Measurements from ENCODE around the gene P4HTM.

Gene P4HTM

DNA sequence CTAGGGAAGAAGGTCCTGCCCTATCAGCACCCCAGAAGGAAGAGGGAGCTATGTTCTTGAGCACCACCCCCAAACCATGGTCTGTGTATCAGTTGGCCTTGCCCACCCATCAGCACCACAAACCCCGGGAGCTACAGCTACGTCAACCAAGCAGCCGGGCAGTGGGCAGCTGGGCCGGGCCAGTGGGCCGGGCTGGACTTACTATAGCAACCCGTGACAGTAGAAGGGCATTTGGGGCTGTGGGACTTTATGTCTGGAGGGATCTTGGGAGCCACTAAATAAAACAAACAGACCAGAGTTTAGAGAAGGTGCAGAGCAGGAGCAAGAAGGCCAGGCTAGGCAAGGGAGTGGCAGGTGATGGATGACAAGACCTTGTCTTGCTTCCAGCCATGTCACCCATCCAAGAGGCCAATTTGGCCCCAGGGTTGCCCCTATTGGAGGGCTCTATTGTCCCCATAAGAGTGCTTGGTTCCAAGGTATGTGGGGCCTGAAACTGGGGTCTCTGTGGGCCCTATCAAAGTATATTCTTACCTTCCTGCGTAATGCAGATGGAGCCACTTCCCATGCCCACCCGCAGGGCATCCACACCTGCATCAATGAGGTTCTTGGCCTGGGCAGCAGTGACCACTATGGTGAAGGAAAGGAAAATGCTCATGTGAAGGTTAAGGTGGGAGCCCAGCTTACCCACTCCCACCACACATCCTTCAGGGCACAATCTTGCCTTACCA, 35.9 kb downstream of the P4HTM start:
- no peak for DNase-seq

DNA sequence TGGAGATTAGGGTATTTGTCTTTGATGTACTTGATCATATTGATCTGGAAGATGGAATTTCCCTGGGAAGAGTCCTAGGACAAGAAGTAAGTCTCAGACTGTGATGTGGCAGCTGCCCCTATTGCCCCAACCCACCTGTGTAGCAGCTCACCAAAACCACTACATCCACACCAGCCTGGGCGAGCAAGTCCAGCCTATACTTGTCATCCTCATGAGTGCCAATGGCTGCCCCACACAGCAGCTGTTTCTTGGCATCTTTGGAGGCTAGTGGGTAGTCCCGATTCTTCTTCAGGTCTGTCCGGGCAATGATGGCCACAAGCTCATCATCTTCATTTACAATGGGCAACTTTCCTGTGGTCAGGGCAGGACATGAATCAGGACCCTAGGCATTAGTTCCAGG, 36.5 kb downstream of the P4HTM start:
- no peak for DNase-seq

DNA sequence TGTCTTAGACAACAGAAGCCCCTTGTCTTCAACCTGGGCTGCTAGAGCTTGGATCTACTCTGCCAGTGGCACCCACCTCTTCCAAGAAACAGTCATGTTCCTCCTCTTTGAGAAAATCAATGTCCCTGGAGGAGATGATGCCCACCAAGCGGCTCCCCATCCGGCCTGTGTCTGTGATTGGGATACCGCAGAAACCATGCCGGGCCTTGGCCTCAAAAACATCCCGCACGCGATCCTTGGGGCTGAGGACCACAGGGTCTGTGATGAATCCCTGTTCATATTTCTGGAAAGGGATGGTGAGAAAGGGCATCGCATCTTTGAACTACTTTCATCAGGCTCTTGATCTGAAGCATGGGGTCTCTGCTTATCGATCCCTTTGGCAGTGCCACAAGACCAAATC, 37.6 kb downstream of the P4HTM start:
- DNase-seq, result no peak

DNA sequence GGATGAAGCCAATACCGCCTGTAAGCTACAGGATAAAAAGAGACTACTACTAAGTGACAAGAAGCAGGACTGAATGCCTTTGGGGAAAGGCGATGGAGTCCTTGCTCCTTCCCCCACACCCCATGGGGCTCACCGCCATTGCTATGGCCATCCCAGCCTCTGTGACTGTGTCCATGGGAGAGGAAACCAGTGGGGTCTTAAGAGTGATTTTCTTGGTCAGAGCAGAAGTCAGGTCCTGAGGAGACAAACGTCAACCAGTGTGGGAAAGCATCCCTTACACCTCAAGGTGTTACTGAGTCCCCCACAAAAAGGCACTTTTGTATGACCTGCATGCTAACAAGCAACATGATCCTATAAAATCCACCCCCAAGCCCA, 38.2 kb downstream of the P4HTM start:
- DNase-seq, result no peak

DNA sequence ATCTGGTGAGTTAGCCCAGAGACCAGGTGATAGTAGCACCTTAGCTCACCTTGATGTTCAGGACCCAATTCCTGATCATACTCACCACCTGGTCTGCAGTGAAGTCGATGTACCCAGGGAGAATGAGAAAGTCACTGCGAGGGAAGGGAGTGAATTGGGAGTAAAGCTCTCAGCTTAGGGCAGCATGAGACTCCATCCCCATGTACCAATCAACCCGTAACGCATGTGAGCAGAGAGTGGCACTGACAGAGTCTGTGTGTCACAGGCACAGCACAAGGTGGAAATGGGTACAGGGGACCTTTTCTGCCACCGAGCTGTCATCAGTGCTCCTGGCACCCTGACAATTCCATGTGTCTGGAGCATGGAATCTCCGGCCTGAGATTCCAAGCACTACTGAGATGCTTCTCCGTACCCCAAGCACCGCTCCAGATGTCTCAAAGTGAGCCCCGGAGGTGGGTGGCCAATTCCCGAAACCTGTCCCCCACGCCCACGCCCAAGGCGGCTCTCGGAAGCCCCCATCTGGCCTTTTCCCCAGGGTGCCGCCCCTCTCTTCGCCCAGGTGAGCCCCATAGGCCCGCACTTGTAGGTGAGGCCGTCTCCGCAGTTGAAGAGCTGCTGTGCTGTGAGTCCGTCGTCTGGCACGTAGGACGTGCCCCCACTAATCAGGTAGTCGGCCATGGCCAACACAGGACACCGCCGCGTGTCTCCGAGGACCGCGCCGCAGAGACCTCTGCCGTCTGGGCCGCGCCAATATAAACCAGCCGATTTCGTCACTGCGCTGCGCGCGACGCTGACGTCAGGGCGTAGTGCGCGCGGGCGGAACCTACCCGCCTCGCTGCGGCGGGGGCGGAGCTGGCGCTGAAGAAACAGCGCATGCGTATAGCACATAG, 38.9 kb downstream of the P4HTM start, which contains the start of gene IMPDH2:
Gene IMPDH2 (minus strand): TSS at position 726 of the 890 bp plus-strand sequence. CDS start 48 bp downstream, at position 678.
- peak; percentile 96 for DNase-seq

DNA sequence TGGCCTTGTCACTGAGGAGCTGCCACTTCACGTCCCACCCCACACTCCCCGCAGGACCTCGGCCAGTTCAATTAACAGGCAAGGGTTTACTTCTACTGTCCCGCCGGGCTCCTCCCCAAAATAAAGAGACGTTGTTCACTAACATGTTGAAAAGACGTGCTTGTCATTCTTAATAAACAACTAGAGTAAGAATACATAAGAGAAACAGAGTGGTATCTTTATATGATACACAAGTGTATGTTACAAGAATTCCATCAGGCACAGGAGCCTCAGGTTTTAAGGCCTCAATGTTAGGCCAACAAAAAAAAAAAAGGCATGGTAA, 39.5 kb downstream of the P4HTM start:
- DNase-seq, result no peak

DNA sequence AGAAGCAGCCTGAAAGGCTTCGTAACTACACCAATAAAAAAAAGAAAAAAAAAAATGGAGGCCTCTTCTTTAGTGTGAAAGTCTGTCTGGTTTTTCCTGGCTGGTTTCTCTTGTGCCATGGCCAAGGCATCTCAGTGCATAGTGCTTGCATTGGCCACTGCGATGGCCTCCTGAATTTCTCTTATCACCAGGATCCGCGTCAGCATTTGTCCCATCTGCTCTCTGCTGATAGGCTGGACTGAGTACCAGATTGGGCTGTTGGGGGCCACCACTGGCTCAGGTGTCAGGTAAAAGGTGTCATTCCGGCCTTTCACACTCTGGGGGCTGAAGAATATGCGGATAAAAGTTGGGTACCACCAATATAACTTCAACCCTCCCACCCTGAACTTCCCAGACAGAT, 40.3 kb downstream of the P4HTM start:
- no peak for DNase-seq

DNA sequence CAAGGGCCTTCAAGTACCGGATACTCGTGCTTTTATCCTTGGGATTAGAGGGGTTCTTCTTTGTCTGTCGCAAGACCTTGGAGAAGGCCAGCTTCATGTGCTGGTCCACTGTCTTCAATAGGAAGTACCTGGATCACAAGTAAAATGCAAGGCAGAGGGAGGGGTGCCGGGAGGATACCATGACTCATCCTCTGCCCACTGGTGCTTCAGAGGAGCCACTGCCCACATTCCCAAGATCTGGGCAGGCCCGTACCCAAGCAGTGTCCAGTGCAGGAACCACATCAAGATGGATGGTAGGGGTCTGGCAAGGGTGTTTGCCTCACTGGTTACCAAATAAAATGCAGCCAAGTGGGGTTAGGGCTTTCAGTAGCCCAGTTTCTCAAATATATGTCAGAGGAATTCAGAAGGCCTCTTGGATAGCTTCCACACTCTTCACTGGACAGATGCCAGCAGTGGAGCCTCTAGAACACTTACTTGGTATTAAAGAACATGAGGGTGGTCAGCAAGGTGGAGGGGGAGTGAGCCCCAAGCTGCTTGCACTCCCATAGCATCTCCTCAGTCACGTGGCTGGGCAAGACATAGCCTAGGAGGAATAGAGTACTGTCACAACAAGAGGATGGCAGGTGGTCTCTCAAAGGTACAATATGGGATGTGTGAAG, 42.7 kb downstream of the P4HTM start:
- no peak for DNase-seq

DNA sequence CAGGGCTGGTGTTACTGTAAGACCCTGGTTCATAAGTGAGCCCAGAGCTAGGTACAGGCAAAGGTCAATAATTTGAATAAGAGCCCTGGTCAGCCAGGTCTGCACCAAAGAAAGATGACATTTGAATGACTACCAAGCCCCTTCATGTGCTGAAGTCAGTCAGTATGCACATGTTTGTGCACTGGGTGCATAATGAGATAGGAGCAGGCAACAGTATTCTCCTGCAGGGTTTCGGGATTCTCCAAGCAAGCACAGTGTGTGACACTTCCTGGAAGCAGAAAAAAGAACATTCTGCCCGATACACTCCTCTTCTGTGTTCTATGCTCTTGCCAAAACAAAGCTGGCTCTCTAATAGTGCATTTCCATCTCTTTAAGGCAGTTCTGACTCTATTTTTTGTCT, 44.6 kb downstream of the P4HTM start:
- no peak for DNase-seq

DNA sequence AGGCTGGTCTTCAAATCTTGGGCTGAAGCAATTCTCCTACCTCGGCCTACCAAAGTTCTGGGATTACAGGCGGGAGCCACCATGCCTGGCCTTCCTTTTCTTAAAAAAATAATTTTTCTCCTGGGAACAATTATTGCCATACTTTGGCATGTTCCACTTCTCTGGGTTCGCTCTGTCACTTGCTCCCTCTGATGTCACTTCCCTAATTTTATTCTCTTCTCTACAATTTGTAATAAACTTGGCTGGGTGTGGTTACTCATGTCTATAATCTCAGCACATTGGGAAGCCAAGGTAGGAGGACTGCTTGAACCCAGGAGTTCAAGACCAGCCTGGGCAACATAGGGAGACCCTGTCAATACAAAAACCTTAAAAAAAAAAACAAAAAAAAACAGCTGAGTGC, 45.2 kb downstream of the P4HTM start:
- DNase-seq, result no peak

DNA sequence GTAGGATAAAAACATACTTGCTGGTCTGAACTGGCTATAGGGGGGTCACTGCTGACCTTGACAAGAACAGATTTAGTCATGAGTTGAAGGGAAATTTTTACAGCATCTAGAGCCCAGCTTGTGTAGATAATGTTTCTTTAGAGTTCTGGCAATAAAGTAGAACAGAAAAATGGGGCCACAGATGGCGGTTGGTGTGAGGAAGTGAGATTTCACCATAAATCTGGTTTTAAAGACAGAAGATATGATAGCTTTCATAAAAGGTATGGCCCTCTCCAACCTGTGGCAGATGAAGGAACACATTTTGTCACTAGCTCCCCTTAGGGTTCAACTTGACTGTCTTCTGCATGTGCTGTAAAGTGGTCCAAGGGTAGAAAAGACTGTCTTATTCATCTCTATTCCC, 63.5 kb downstream of the P4HTM start:
- no peak for DNase-seq

DNA sequence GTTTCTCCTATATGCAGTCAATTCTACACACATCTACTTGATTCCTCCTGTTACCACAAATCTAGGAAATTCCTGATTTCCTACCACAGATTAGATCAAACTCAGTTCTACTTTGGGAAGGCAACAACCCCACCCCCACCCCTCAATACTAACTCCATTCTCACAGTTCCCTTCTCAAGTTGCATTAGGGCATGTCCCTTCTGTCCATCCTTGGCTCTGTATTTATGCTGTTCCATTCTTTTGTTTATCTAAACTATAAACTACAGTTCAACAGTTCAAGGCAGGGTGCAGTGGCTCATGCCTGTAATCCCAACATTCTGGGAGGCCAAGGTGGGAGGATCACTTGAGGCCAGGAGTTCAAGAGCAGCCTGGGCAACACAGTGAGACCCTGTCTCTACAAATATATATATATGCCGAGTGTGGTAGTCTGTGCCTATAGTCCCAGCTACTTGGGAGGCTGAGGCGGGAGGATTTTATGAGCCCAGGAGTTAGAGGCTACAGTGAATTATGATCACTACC, 64.4 kb downstream of the P4HTM start:
- DNase-seq, result no peak
